AG09319 (cell line): ENCODE results near the gene FRA10AC1.
A peak's percentile ranks its signal among the peaks of the same experiment; 100 is the strongest.
"Not testable (repeated sequence)": the region's sequence is repeated elsewhere in the genome, so short reads cannot be mapped to it uniquely, and the experiment has no call there.

ENCODE experiments used
- DNase-seq: peaks from one replicate; pipeline ENCODE4 v3.0.0-alpha.2; 2010; ENCODE audit warnings: low read depth; ENCODE audit errors: extremely low read depth
- CTCF ChIP-seq: IDR thresholded peaks from 2 replicates; pipeline ENCODE4 v1.5.1; 2011; ENCODE audit warnings: low read depth, mild to moderate bottlenecking, inconsistent platforms, low read length, moderate library complexity

FRA10AC1 gene

GRCh38 chr10:93703841-93704240 lies 1.4 kb upstream of the FRA10AC1 start:
- no peak for DNase-seq
- TF ChIP-seq CTCF, result no peak

GRCh38 chr10:93703066-93703465 lies 674 bp upstream of the FRA10AC1 start:
- DNase-seq, result no peak
- no peak for TF ChIP-seq CTCF

- peak; percentile 16 for DNase-seq
- no peak for TF ChIP-seq CTCF
These were observed 554 bp downstream of the FRA10AC1 start for GRCh38 chr10:93701866-93702209.

- DNase-seq, result no peak
- TF ChIP-seq CTCF, result no peak
These were observed 5.2 kb downstream of the FRA10AC1 start for GRCh38 chr10:93697207-93697606.

- DNase-seq, result not testable (repeated sequence)
These were observed 5.8 kb downstream of the FRA10AC1 start for GRCh38 chr10:93696582-93696981.

GRCh38 chr10:93695740-93696139 lies 6.7 kb downstream of the FRA10AC1 start:
- no peak for TF ChIP-seq CTCF
- DNase-seq, result no peak

- no peak for DNase-seq
- no peak for TF ChIP-seq CTCF
These were observed 14.7 kb downstream of the FRA10AC1 start for GRCh38 chr10:93687737-93688136.

- DNase-seq, result peak; percentile 8
- peak; percentile 24 for TF ChIP-seq CTCF
These were observed 21.9 kb downstream of the FRA10AC1 start for GRCh38 chr10:93680412-93681047.
